Cardiac ventricle fibroblast (primary cell): ENCODE results near the gene LASP1. TPM values are rescaled to one million over a fixed set of nuclear protein-coding genes. Genes with fewer than 3 reads are reported as not detected.

Source experiments
- total RNA-seq: library from RNA; depleted of rRNA; stranded (reverse); fragments of >200 nt; gene quantifications from 2 replicates; pipeline ENCODE4 v1.2.3, GENCODE V29; 2015

The LASP1 gene
- 149 and 172 TPM in 2 replicates for total RNA-seq

GRCh38 chr17:38869526-38870258, at the start of gene LASP1:
Gene LASP1, plus strand, starts transcription at chr17:38870058. Its CDS starts 132 bp downstream, at chr17:38870190.

GRCh38 chr17:38824899-38825761, 44.7 kb upstream of the LASP1 start, which contains the start of gene CWC25:
Gene CWC25, minus strand, starts transcription at chr17:38825321. Its CDS starts 138 bp downstream, at chr17:38825183.

GRCh38 chr17:38853292-38854219, 16.3 kb upstream of the LASP1 start, which contains the start of gene RPL23:
Gene RPL23, minus strand, starts transcription at chr17:38853721. Its CDS starts 11 bp downstream, at chr17:38853710.

GRCh38 chr17:38925263-38925995, 55.6 kb downstream of the LASP1 start, which contains the start of gene LASP1NB:
Gene LASP1NB, plus strand, starts transcription at chr17:38925614.

GRCh38 chr17:38967290-38967738, 97.5 kb downstream of the LASP1 start, which contains the start of gene FBXO47:
Gene FBXO47, minus strand, starts transcription at chr17:38967403. Its CDS starts 4,378 bp downstream, at chr17:38963025.

Other genes with a start within 250 kb of the LASP1 start
- gene EPOP, start 195.1 kb upstream of the LASP1 start, total RNA-seq, result 4.4 and 4.5 TPM in 2 replicates
- 20.4 and 27.7 TPM in 2 replicates for gene MLLT6, start 164.8 kb upstream of the LASP1 start, total RNA-seq
- 5.5 and 7.7 TPM in 2 replicates for gene CISD3, start 139.7 kb upstream of the LASP1 start, total RNA-seq
- gene PCGF2, start 121.7 kb upstream of the LASP1 start, total RNA-seq, result 11.7 and 12.4 TPM in 2 replicates
- gene PSMB3, start 117.3 kb upstream of the LASP1 start, total RNA-seq, result 127 and 131 TPM in 2 replicates
- 28.2 and 48.9 TPM in 2 replicates for gene PIP4K2B, start 70.5 kb upstream of the LASP1 start, total RNA-seq
- gene CWC25, start 44.7 kb upstream of the LASP1 start, total RNA-seq, result 7.5 and 7.6 TPM in 2 replicates
- gene RPL23, start 16.3 kb upstream of the LASP1 start, total RNA-seq, result 1,498 and 1,695 TPM in 2 replicates
- not detected in 2 replicates for gene FBXO47, start 97.3 kb downstream of the LASP1 start, total RNA-seq